HT-29 (cell line): ENCODE data around the gene MGME1. TPM values are rescaled to one million over a fixed set of nuclear protein-coding genes. Genes with fewer than 3 reads are reported as not detected.
A peak's percentile ranks its signal among the peaks of the same experiment; 100 is the strongest.
"Not testable (repeated sequence)": the region's sequence is repeated elsewhere in the genome, so short reads cannot be mapped to it uniquely, and the experiment has no call there.

ENCODE experiments used
- DNase-seq: peaks from one replicate; pipeline ENCODE4 v3.0.0-alpha.2; 2015; ENCODE audit warnings: low spot score
- small RNA-seq: library from RNA; depleted of rRNA; stranded (forward); fragments of <200 nt; gene quantifications from one replicate; pipeline ENCODE3, GENCODE V24; 2014
- total RNA-seq: library from RNA; depleted of rRNA; stranded (reverse); fragments of >200 nt; shearing (Covaris generic); gene quantifications from 2 replicates; pipeline ENCODE4 v1.2.3, GENCODE V29; 2014; rRNA removed

MGME1 gene
- total RNA-seq, 1 experiment from 2014 or later = 10.9 TPM

DNA sequence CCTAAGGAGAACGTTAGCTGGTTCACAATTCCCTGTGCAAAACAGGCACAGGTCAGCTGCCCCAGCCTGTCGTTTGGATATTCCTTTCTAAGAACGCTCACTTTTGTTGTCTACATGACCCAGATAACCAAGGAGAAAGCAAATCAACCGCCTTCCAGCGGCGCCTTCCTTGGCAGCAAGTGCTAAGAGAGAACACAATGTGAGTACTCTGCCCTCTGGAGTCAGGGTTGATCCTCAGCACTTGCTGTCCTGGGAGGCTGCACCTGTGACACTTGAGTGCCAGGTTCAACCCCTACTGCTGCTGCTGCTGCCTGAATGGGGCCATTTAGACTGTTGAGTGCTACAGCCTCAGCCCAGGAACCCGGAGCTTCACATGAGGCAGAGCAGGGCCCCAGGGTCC, 52.1 kb downstream of the MGME1 start:
- DNase-seq = no peak

- no peak for DNase-seq
Measured at GRCh38 chr20:18024606-18025127, 55.8 kb downstream of the MGME1 start.

GRCh38 chr20:18027011-18027410, 58.2 kb downstream of the MGME1 start:
- not testable (repeated sequence) for DNase-seq

DNA sequence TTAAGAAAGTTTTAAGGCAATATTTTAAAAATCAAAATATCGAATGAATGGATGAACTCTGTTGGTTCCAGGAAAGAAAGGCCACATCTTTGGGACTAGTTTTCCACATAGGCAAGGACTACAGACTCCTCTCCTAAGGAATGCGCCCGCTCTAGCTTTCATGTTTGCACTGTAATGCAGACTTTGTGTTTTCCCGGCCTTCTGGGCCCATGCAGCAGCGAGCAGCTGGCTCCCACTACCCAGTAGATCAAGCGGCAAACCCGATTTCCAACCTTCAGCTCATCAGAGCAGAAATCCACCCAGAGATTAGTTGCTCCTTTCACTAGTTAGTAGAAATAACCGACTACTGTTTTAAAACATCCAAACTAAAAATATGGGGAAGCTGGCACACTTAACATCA, 61.2 kb downstream of the MGME1 start:
- DNase-seq = no peak

DNA sequence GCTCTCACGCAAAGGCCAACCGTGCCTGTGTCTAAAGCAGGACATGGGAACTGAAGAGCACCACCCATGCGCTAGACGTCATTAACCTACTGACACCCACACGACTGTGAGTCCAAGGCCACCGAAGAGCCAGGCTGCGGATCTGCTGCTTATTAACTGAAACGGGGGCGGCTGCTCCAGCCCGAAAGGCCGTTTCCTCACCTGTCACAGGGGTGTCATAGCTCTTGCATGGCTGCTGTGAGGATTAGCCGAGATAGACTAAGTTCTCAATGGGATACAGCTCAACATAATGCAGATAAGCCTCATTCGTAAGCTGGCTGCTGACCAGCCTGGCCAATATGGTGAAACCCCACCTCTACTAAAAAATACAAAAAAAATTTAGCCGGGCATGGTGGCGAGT, 62.2 kb downstream of the MGME1 start:
- no peak for DNase-seq

DNA sequence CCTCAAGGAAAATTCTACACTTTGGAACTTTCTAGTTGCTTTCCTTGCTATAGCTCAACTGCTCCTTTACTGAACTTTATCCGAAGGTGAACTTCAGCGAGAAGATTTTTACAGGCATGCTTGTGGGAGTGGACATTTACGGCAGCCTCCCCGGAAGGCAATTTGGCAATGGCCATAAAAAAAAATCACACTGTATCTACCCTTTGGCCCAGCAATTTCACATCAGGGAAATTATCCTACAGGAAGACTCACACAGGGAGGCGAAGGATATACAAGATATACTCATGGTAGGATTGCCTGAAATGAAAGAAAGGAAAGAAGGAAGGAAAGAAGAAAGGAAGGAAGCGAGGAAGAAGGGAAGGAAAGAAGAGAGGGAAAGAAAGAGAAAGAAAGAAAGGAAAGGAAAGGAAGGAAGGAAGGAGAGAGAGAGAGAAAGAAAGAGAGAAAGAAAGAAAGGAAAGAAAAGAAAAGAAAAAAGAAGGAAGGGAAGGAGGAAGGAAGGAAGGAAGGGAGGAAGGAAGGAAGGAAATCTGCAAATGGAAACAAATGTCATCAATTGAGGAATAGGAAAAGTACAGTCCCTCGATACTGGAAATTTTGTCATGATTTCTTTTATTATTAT, 63.2 kb downstream of the MGME1 start:
- peak; percentile 1 for DNase-seq

DNA sequence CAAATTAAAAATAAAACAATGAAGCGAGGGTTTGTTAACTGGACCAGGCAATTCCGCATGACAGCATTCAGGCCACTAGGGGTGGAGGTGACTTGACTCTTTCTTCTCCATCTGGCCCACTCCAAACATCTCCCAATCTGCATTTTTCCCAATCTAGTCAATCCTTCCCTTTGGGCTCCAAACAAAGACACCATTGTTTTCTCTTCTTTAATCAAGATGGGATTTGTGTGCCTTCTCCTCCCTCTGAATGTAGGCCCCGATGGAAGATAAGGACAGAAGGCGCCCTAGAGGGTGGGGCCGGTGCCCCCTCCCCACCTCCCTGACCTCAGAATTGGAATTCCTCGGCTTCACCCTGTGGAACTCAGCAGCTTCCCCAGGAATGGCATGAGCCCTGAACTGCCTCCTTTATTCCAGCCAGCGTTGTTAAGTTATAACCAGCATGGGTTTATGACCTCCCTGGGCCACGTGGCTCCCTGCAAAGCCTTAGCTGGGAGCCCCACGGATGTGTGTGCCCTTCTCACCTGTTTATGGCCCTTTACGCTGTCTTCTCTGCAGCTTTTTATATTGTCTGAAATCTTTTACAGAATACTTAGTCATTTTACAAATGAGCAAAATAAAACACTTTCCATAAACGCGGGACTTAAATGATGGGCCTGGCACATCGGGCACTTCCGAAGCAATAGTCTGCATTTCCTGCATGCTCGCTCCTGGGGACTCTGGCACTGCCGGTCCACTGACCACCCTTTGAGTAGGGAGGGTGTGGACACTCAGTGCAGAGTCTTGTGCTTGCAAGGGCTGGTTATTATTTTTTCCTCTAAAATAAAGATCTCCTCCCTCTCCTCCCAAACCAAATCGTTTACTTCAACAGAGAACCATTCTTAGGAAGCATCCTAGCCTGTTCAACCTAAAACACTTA, 64.4 kb downstream of the MGME1 start:
- peak; percentile 58 for DNase-seq

DNA sequence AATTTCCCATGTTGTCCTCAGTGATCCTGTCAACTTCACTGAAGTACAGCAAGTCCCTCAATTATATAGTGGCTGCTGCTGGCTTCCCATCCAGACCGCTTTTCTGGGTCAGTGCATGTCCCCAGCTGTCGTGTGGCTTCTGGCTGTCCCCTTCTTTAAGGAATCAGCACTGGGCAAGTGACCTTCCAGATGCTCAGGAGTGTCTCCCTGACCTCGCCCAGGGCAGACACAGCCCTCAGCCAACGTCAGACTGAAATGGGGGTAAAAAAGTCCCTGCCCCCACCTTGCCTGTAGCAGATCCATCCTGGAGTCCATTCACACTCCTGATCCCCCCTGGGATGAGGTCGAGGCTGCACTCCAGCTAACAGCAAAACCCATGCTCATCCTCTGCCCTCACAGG, 65.2 kb downstream of the MGME1 start:
- no peak for DNase-seq

DNA sequence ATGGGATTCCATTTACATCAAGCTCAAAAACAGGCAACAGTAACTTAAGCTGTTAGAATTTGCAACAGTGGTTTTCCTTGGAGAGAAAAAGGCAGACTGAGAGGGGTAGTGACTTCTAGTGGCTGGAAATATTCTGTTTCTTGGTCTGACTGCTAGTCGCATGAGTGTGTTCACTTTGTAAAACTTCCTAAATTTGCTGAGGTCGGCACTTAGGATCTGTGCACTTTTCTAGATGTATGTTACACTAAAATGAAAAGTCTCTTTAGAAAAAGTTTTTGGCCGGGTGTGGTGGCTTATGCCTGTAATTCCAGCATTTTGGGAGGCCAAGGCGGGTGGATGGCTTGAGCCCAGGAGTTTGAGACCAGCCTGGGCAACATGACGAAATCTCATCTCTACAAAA, 70.2 kb downstream of the MGME1 start:
- no peak for DNase-seq

Small RNA genes lying within 50 kb of the gene (small RNA-seq; reads per million reads assigned to genes)
- gene SNORD17 = 498 reads per million, percentile 99 among the genes with 10 or more reads in this experiment

Other genes with a start within 250 kb of the MGME1 start
- gene SNX5, start 224 bp upstream of the MGME1 start, total RNA-seq = 181 and 203 TPM in 2 replicates
- 17.9 and 18.8 TPM in 2 replicates for gene OVOL2, start 88.9 kb downstream of the MGME1 start, total RNA-seq
- 2.6 and 3.6 TPM in 2 replicates for gene KAT14, start 168.8 kb downstream of the MGME1 start, total RNA-seq
- 10.2 and 10.4 TPM in 2 replicates for gene PET117, start 168.8 kb downstream of the MGME1 start, total RNA-seq